Measurements from ENCODE around the gene KIF18B.

Gene KIF18B

GRCh38 chr17:44933824-44934744, 13.5 kb downstream of the KIF18B start:
- DNase-seq = no peak

GRCh38 chr17:44932787-44933097, 14.8 kb downstream of the KIF18B start:
- no peak for DNase-seq

- DNase-seq = no peak
Measured at GRCh38 chr17:44932096-44932786, 15.3 kb downstream of the KIF18B start.

- DNase-seq = no peak
Measured at GRCh38 chr17:44931376-44931775, 16.2 kb downstream of the KIF18B start.

- no peak for DNase-seq
Measured at GRCh38 chr17:44930667-44931066, 16.9 kb downstream of the KIF18B start.

- no peak for DNase-seq
Measured at GRCh38 chr17:44928950-44929720, 18.4 kb downstream of the KIF18B start.

GRCh38 chr17:44928136-44928535, 19.4 kb downstream of the KIF18B start:
- DNase-seq = no peak

- DNase-seq = no peak
Measured at GRCh38 chr17:44927696-44928095, 19.9 kb downstream of the KIF18B start.

GRCh38 chr17:44926821-44927525, 20.6 kb downstream of the KIF18B start:
- DNase-seq = no peak

GRCh38 chr17:44925731-44926697, 21.6 kb downstream of the KIF18B start:
- DNase-seq = no peak

GRCh38 chr17:44924107-44924544, 23.4 kb downstream of the KIF18B start:
- DNase-seq = no peak

GRCh38 chr17:44922746-44923470, 24.7 kb downstream of the KIF18B start:
- DNase-seq = peak; percentile 56

- DNase-seq = no peak
Measured at GRCh38 chr17:44922136-44922535, 25.4 kb downstream of the KIF18B start.

GRCh38 chr17:44921122-44921882, 26.3 kb downstream of the KIF18B start:
- peak; percentile 81 for DNase-seq

GRCh38 chr17:44920565-44920940, 27.0 kb downstream of the KIF18B start:
- DNase-seq = no peak

GRCh38 chr17:44919885-44920564, 27.5 kb downstream of the KIF18B start:
- peak; percentile 82 for DNase-seq

- DNase-seq = no peak
Measured at GRCh38 chr17:44919411-44919810, 28.2 kb downstream of the KIF18B start.

- no peak for DNase-seq
Measured at GRCh38 chr17:44918006-44918405, 29.6 kb downstream of the KIF18B start.

- DNase-seq = no peak
Measured at GRCh38 chr17:44917456-44917855, 30.1 kb downstream of the KIF18B start.
